ENCODE results near the gene CCDC39.

Gene CCDC39

GRCh38 chr3:180680097-180680430 is 775 bp upstream of the CCDC39 start (continued):
- TF ChIP-seq TSHZ1 (tag by site-specific recombination; IDR thresholded peaks at IDR 0.05; ENCODE audit: borderline replicate concordance) (no peak), BCL11A (tag by site-specific recombination; IDR thresholded peaks at IDR 0.05; ENCODE audit: low read depth) (no peak), ZFP3 (tag by site-specific recombination; IDR thresholded peaks at IDR 0.05; ENCODE audit: low read depth) (no peak), ZNF664 (tag by site-specific recombination; IDR thresholded peaks at IDR 0.05) (0 out of 2 replicates have a peak, but pooled peaks have one; percentile 14), ZEB2 (tag by site-specific recombination; IDR thresholded peaks at IDR 0.05) (0 out of 2 replicates have a peak, but pooled peaks have one; percentile 17), ZSCAN16 (tag by site-specific recombination; IDR thresholded peaks at IDR 0.05) (no peak), ZNF521 (tag by site-specific recombination; IDR thresholded peaks at IDR 0.05) (no peak), ATF2 (tag by site-specific recombination; IDR thresholded peaks at IDR 0.05; ENCODE audit: low read depth) (no peak), ZNF704 (tag by site-specific recombination; IDR thresholded peaks at IDR 0.05) (no peak), ZNF157 (tag by site-specific recombination; IDR thresholded peaks at IDR 0.05) (no peak), ZNF223 (tag by site-specific recombination; IDR thresholded peaks at IDR 0.05) (no peak), ZNF692 (tag by site-specific recombination; IDR thresholded peaks at IDR 0.05) (no peak), ZNF639 (tag by site-specific recombination; IDR thresholded peaks at IDR 0.05) (no peak), ZNF707 (tag by site-specific recombination; IDR thresholded peaks at IDR 0.05) (no peak), ZNF510 (tag by site-specific recombination; IDR thresholded peaks at IDR 0.05; ENCODE audit: insufficient replicate concordance) (no peak), ZNF645 (tag by site-specific recombination; IDR thresholded peaks at IDR 0.05) (no peak), ZNF488 (tag by site-specific recombination; IDR thresholded peaks at IDR 0.05) (no peak), ZBTB6 (tag by site-specific recombination; IDR thresholded peaks at IDR 0.05) (no peak), ZNF571 (tag by site-specific recombination; IDR thresholded peaks at IDR 0.05) (no peak), FEZF1 (tag by site-specific recombination; IDR thresholded peaks at IDR 0.05) (no peak), MZF1 (tag by site-specific recombination; IDR thresholded peaks at IDR 0.05; ENCODE audit: borderline replicate concordance) (peak; percentile 56; the same call in 1 of the 2 replicates), ZBTB17 (tag by site-specific recombination; IDR thresholded peaks at IDR 0.05) (no peak), KLF7 (tag by site-specific recombination; IDR thresholded peaks at IDR 0.05; ENCODE audit: borderline replicate concordance) (no peak), ZSCAN23 (tag by site-specific recombination; IDR thresholded peaks at IDR 0.05) (no peak), ZNF555 (tag by site-specific recombination; conservative IDR thresholded peaks at IDR 0.05) (no peak), ZNF404 (tag by site-specific recombination; IDR thresholded peaks at IDR 0.05) (no peak), ZNF350 (tag by site-specific recombination; IDR thresholded peaks at IDR 0.05) (no peak), SCRT1 (tag by site-specific recombination; IDR thresholded peaks at IDR 0.05; ENCODE audit: borderline replicate concordance) (no peak; the same call in 1 of the 2 replicates), ZNF654 (tag by site-specific recombination; IDR thresholded peaks at IDR 0.05; ENCODE audit: low read depth) (peak; percentile 29)

All from HEK293 (cell line).